SK-N-SH (cell line): ENCODE results near the gene PBX4.

Source experiments
- EP300 ChIP-seq, 2 experiments: IDR thresholded peaks; 2 replicates each; pipeline versions ENCODE4 v1.4.0 to v1.6.1; 2012; ENCODE audit warnings: borderline replicate concordance in 1 of 2, low read depth in 1 of 2, low read length in 1 of 2
- RAD21 ChIP-seq: IDR thresholded peaks from 2 replicates; pipeline ENCODE4 v1.6.1; 2012; ENCODE audit warnings: mild to moderate bottlenecking, low read length
- RCOR1 ChIP-seq: fragments of 150-350 bp; IDR thresholded peaks from 2 replicates; pipeline ENCODE4 v1.6.1; 2017; ENCODE audit warnings: antibody characterized with exemption, low read length
- RFX5 ChIP-seq: IDR thresholded peaks from 2 replicates; pipeline ENCODE4 v1.6.1; 2012; ENCODE audit warnings: mild to moderate bottlenecking, improper control_type of control experiment, low read length
- TF ChIP-seq, protein P1 (sequence below): fragments of 150-350 bp; IDR thresholded peaks from 2 replicates; pipeline ENCODE4 v1.6.1; 2016; ENCODE audit warnings: mild to moderate bottlenecking, low read depth, low read length
- TF ChIP-seq, protein P2 (sequence below): fragments of 200-600 bp; sonication (generic); IDR thresholded peaks from 2 replicates; pipeline ENCODE4 v1.6.1; 2017; ENCODE audit warnings: antibody characterized with exemption, mild to moderate bottlenecking, moderate library complexity
- TF ChIP-seq, protein P3 (sequence below): IDR thresholded peaks from 2 replicates; pipeline ENCODE4 v1.6.1; 2012; ENCODE audit warnings: mild to moderate bottlenecking, low read depth, low read length, moderate library complexity
- TF ChIP-seq, protein P4 (sequence below): IDR thresholded peaks from 2 replicates; pipeline ENCODE4 v1.4.0; 2012; ENCODE audit warnings: low read depth

DNA sequence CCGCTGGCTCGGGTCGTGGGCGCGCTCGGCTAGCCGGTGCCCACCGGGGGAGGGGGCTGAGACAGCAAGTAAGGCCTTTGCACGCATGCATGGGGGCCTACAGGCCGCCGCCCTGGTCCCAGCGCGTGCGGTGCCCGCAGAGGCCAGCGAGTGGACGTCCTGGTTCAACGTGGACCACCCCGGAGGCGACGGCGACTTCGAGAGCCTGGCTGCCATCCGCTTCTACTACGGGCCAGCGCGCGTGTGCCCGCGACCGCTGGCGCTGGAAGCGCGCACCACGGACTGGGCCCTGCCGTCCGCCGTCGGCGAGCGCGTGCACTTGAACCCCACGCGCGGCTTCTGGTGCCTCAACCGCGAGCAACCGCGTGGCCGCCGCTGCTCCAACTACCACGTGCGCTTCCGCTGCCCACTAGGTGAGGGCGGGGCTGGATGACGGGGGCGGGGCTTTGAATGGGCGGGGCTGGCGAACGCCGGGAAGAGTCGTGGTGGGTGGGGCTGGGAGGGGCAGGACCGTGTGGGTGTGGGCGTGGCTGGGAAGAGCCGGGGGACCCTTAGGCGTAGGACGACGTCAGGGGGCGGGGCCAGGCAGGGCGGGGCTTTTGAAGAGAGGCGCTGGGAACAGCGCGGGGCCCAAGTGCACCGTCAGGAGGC, 78.3 kb downstream of the PBX4 start:
- TF ChIP-seq, protein P1, sequence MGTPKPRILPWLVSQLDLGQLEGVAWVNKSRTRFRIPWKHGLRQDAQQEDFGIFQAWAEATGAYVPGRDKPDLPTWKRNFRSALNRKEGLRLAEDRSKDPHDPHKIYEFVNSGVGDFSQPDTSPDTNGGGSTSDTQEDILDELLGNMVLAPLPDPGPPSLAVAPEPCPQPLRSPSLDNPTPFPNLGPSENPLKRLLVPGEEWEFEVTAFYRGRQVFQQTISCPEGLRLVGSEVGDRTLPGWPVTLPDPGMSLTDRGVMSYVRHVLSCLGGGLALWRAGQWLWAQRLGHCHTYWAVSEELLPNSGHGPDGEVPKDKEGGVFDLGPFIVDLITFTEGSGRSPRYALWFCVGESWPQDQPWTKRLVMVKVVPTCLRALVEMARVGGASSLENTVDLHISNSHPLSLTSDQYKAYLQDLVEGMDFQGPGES, result no peak
- TF ChIP-seq, protein P2, sequence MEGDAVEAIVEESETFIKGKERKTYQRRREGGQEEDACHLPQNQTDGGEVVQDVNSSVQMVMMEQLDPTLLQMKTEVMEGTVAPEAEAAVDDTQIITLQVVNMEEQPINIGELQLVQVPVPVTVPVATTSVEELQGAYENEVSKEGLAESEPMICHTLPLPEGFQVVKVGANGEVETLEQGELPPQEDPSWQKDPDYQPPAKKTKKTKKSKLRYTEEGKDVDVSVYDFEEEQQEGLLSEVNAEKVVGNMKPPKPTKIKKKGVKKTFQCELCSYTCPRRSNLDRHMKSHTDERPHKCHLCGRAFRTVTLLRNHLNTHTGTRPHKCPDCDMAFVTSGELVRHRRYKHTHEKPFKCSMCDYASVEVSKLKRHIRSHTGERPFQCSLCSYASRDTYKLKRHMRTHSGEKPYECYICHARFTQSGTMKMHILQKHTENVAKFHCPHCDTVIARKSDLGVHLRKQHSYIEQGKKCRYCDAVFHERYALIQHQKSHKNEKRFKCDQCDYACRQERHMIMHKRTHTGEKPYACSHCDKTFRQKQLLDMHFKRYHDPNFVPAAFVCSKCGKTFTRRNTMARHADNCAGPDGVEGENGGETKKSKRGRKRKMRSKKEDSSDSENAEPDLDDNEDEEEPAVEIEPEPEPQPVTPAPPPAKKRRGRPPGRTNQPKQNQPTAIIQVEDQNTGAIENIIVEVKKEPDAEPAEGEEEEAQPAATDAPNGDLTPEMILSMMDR, result no peak
- TF ChIP-seq EP300 (IDR thresholded peaks at IDR 0.05; ENCODE audit: borderline replicate concordance in 1 of 2, low read depth in 1 of 2, low read length in 1 of 2) (no peak), RAD21 (no peak), RCOR1 (no peak), RFX5 (no peak)
- TF ChIP-seq, protein P3, sequence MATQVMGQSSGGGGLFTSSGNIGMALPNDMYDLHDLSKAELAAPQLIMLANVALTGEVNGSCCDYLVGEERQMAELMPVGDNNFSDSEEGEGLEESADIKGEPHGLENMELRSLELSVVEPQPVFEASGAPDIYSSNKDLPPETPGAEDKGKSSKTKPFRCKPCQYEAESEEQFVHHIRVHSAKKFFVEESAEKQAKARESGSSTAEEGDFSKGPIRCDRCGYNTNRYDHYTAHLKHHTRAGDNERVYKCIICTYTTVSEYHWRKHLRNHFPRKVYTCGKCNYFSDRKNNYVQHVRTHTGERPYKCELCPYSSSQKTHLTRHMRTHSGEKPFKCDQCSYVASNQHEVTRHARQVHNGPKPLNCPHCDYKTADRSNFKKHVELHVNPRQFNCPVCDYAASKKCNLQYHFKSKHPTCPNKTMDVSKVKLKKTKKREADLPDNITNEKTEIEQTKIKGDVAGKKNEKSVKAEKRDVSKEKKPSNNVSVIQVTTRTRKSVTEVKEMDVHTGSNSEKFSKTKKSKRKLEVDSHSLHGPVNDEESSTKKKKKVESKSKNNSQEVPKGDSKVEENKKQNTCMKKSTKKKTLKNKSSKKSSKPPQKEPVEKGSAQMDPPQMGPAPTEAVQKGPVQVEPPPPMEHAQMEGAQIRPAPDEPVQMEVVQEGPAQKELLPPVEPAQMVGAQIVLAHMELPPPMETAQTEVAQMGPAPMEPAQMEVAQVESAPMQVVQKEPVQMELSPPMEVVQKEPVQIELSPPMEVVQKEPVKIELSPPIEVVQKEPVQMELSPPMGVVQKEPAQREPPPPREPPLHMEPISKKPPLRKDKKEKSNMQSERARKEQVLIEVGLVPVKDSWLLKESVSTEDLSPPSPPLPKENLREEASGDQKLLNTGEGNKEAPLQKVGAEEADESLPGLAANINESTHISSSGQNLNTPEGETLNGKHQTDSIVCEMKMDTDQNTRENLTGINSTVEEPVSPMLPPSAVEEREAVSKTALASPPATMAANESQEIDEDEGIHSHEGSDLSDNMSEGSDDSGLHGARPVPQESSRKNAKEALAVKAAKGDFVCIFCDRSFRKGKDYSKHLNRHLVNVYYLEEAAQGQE, result no peak
- TF ChIP-seq, protein P4, sequence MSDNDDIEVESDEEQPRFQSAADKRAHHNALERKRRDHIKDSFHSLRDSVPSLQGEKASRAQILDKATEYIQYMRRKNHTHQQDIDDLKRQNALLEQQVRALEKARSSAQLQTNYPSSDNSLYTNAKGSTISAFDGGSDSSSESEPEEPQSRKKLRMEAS, result no peak
